ENCODE data around the gene SMOC2. TPM values are rescaled to one million over a fixed set of nuclear protein-coding genes. Genes with fewer than 3 reads are reported as not detected.

The SMOC2 gene
- total and polyA plus RNA-seq, 2 experiments from 2014 or later, result 1.9 to 3.2 TPM

- TF ChIP-seq CTCF (IDR thresholded peaks at IDR 0.05; ENCODE audit: low read depth, low read length), result no peak
- no peak for DNase-seq (ENCODE audit: low read depth in 1 of 2, low spot score in 1 of 2)
These were observed 157.5 kb downstream of the SMOC2 start for GRCh38 chr6:168598251-168599117.

GRCh38 chr6:168599118-168599494, 158.1 kb downstream of the SMOC2 start:
- H3K4me1 ChIP-seq (ENCODE audit: low read depth), result no peaks in the 10 kb centered on the region
- no peak overlapping the region for H3K27ac ChIP-seq
- no peak overlapping the region for H3K4me3 ChIP-seq
- no peaks in the 10 kb centered on the region for H3K9me3 ChIP-seq (ENCODE audit: low read depth)
- H3K27me3 ChIP-seq, result peaks cover 5% of the 10 kb centered on the region
- no peak for TF ChIP-seq CTCF (IDR thresholded peaks at IDR 0.05; ENCODE audit: low read depth, low read length)
- no peak for DNase-seq (ENCODE audit: low read depth in 1 of 2, low spot score in 1 of 2)
- no peaks in the 10 kb centered on the region for H3K36me3 ChIP-seq

More at GRCh38 chr6:168598251-168599117, 157.5 kb downstream of the SMOC2 start:
- Histone ChIP-seq H3K4me1 (ENCODE audit: low read depth) (no peaks in the 10 kb centered on the region), H3K4me3 (no peak overlapping the region), H3K27me3 (peaks cover 5% of the 10 kb centered on the region), H3K36me3 (no peaks in the 10 kb centered on the region), H3K27ac (no peak overlapping the region), H3K9me3 (ENCODE audit: low read depth) (no peaks in the 10 kb centered on the region)

- H3K4me1 ChIP-seq (ENCODE audit: low read depth), result no peaks in the 10 kb centered on the region
- no peaks in the 10 kb centered on the region for H3K36me3 ChIP-seq
- no peak overlapping the region for H3K27ac ChIP-seq
- TF ChIP-seq CTCF (IDR thresholded peaks at IDR 0.05; ENCODE audit: low read depth, low read length), result no peak
- H3K4me3 ChIP-seq, result no peak overlapping the region
- no peaks in the 10 kb centered on the region for H3K9me3 ChIP-seq (ENCODE audit: low read depth)
- no peak for DNase-seq (ENCODE audit: low read depth in 1 of 2, low spot score in 1 of 2)
- peaks cover 5% of the 10 kb centered on the region for H3K27me3 ChIP-seq
These were observed 158.9 kb downstream of the SMOC2 start for GRCh38 chr6:168599769-168600330.

GRCh38 chr6:168600381-168600780, 159.4 kb downstream of the SMOC2 start:
- Histone ChIP-seq H3K36me3 (no peaks in the 10 kb centered on the region), H3K27ac (no peak overlapping the region), H3K4me1 (ENCODE audit: low read depth) (no peaks in the 10 kb centered on the region), H3K9me3 (ENCODE audit: low read depth) (no peaks in the 10 kb centered on the region), H3K27me3 (peaks cover 5% of the 10 kb centered on the region), H3K4me3 (no peak overlapping the region)
- no peak for DNase-seq (ENCODE audit: low read depth in 1 of 2, low spot score in 1 of 2)
- no peak for TF ChIP-seq CTCF (IDR thresholded peaks at IDR 0.05; ENCODE audit: low read depth, low read length)

GRCh38 chr6:168601111-168601510, 160.1 kb downstream of the SMOC2 start:
- Histone ChIP-seq H3K9me3 (ENCODE audit: low read depth) (no peaks in the 10 kb centered on the region), H3K27me3 (peaks cover 5% of the 10 kb centered on the region), H3K4me3 (no peak overlapping the region), H3K36me3 (no peaks in the 10 kb centered on the region), H3K4me1 (ENCODE audit: low read depth) (no peaks in the 10 kb centered on the region), H3K27ac (no peak overlapping the region)
- TF ChIP-seq CTCF (IDR thresholded peaks at IDR 0.05; ENCODE audit: low read depth, low read length), result no peak
- DNase-seq (ENCODE audit: low read depth in 1 of 2, low spot score in 1 of 2), result no peak

Data from cardiac muscle cell (in vitro differentiated cells and primary cell).